Peyer's patch (tissue), 4 donors: ENCODE results near the gene GNB5. TPM values are rescaled to one million over a fixed set of nuclear protein-coding genes. Genes with fewer than 3 reads are reported as not detected.

Experiments used
- DNase-seq, 3 donors: peaks; one replicate each; pipeline ENCODE4 v3.0.0-alpha.2; 2017 to 2019
- H3K27ac ChIP-seq, 4 donors: fragments of 200-600 bp; sonication (generic); one replicate each; pipeline ENCODE4 v1.5.1; 2016 to 2019
- H3K27me3 ChIP-seq, 2 donors: fragments of 200-600 bp; sonication (generic); one replicate each; pipeline ENCODE4 v1.5.1; 2019
- H3K36me3 ChIP-seq, 3 donors: fragments of 200-600 bp; sonication (generic); one replicate each; pipeline ENCODE4 v1.5.1; 2016 to 2019
- H3K4me1 ChIP-seq, 4 donors: fragments of 200-600 bp; sonication (generic); one replicate each; pipeline ENCODE4 v1.5.1; 2016 to 2019
- H3K4me3 ChIP-seq, 4 donors: fragments of 200-600 bp; sonication (generic); 1 replicate in 3 of 4; 2 replicates in 1 of 4; pipeline ENCODE4 v1.5.1; 2016 to 2019; ENCODE audit warnings: mild to moderate bottlenecking in 1 of 4
- H3K9me3 ChIP-seq, 4 donors: fragments of 200-600 bp; sonication (generic); one replicate each; pipeline ENCODE4 v1.5.1; 2016 to 2019; ENCODE audit warnings: mild to moderate bottlenecking in 1 of 4
- POLR2A ChIP-seq, 2 donors: fragments of 450-650 bp; IDR thresholded peaks; one replicate each; pipeline ENCODE4 v1.5.1; 2017; ENCODE audit warnings: antibody characterized with exemption in 2 of 2, mild to moderate bottlenecking in 2 of 2, moderate library complexity in 2 of 2
- total RNA-seq, 4 donors: library from RNA; depleted of rRNA; stranded (reverse); fragments of >200 nt; gene quantifications; one replicate each; pipeline ENCODE4 v1.1.0, GENCODE V29; 2016
- TF ChIP-seq, protein P1 (sequence below), 6 experiments: fragments of 450-650 bp in 4 of 6; fragments of 200-600 bp in 2 of 6; sonication (generic) in 1 of 6; IDR thresholded peaks; one replicate each; pipeline ENCODE4 v1.5.1; 2017 to 2019; ENCODE audit warnings: antibody characterized with exemption in 6 of 6, mild to moderate bottlenecking in 3 of 6, moderate library complexity in 1 of 6

GNB5 gene
- total RNA-seq, 4 donors from 2014 or later = 6.1 to 120 (median 7.6) TPM

DNA sequence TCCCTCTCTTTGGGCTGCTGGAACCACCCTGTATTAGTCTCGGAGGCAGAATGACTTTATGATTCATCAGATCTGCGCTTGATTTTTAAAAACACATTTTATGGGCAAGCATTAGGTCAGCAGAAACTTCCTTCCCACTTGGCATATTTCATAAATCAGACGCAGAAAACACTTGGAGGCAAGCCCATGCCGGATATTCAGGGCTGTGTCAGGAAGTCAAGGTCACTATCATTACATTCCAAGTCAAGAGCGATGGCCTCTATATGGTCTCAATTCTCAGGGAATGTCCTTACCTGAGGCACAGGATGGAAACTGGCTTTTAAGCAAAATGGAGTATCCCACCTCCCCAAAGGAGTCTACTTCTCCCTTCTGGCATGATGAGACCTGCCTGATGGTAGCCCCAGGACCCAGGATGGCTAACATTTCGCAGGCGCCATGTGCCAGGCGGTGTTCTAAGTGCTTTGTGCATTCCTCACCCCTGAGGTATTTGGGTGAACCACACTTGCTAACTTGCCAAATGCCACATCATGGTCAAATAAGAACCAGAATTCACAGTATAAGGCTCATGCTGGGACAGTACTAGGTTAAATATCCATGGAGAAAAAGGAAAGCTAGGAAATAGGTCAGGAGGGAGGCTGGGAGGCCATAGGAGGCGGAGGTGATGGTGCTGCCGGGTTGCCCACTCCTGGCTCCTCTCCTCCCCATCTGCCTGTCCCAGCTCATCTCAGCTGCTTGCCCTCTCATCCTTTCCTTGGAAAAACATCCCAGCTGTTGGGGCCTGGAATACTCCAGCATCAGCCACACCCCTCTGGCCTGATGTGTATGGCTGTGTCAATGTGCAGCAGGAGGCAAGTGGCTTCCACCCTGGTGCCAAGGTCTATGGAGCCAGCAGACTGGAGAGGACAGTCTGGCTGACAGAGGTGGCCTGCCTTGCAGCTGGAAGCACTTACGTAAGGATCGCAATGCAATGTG, 97.4 kb downstream of the GNB5 start:
- H3K4me1 ChIP-seq = peaks cover 0 to 19% (median 0%) of the 10 kb centered on the region in 4 donors
- no peak for DNase-seq
- H3K9me3 ChIP-seq = no peaks in the 10 kb centered on the region
- no peaks in the 10 kb centered on the region for H3K36me3 ChIP-seq
- H3K27me3 ChIP-seq = no peaks in the 10 kb centered on the region
- TF ChIP-seq, protein P1, sequence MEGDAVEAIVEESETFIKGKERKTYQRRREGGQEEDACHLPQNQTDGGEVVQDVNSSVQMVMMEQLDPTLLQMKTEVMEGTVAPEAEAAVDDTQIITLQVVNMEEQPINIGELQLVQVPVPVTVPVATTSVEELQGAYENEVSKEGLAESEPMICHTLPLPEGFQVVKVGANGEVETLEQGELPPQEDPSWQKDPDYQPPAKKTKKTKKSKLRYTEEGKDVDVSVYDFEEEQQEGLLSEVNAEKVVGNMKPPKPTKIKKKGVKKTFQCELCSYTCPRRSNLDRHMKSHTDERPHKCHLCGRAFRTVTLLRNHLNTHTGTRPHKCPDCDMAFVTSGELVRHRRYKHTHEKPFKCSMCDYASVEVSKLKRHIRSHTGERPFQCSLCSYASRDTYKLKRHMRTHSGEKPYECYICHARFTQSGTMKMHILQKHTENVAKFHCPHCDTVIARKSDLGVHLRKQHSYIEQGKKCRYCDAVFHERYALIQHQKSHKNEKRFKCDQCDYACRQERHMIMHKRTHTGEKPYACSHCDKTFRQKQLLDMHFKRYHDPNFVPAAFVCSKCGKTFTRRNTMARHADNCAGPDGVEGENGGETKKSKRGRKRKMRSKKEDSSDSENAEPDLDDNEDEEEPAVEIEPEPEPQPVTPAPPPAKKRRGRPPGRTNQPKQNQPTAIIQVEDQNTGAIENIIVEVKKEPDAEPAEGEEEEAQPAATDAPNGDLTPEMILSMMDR (IDR thresholded peaks at IDR 0.05) = no peak
- TF ChIP-seq POLR2A (IDR thresholded peaks at IDR 0.05) = no peak
- H3K4me3 ChIP-seq = no peak overlapping the region
- no peak overlapping the region for H3K27ac ChIP-seq

GRCh38 chr15:52093167-52093538, 98.0 kb downstream of the GNB5 start:
- H3K27ac ChIP-seq = no peak overlapping the region
- no peak for TF ChIP-seq POLR2A (IDR thresholded peaks at IDR 0.05)
- TF ChIP-seq, protein P1 (IDR thresholded peaks at IDR 0.05) = no peak

DNA sequence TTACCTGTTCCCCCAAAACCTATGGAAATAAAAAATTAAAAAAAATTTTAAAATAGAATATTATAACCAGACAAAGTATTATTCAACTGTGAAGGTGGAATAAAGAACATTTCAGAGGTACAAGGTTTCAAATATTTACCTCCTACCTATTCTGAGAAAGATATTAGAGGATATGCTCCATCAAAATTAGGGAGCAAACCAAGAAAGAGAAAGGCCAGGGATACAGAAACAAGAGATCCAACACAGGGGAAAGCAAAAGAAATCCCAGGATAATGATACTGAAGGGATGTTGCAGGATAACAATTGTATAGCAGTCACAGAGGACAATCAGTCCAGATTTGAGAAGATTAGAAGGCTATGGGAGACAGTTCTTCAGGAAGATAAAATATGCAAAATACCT, 101.0 kb downstream of the GNB5 start:
- DNase-seq = no peak
- H3K36me3 ChIP-seq = no peaks in the 10 kb centered on the region
- no peaks in the 10 kb centered on the region for H3K27me3 ChIP-seq
- no peak overlapping the region for H3K27ac ChIP-seq
- H3K4me3 ChIP-seq = no peak overlapping the region
- TF ChIP-seq, protein P1 (IDR thresholded peaks at IDR 0.05) = no peak
- TF ChIP-seq POLR2A (IDR thresholded peaks at IDR 0.05) = no peak
- peaks cover 0 to 10% (median 0%) of the 10 kb centered on the region in 4 donors for H3K9me3 ChIP-seq
- peaks cover 0 to 17% (median 0%) of the 10 kb centered on the region in 4 donors for H3K4me1 ChIP-seq

More at GRCh38 chr15:52093167-52093538, 98.0 kb downstream of the GNB5 start:
- H3K9me3 ChIP-seq = no peaks in the 10 kb centered on the region
- no peaks in the 10 kb centered on the region for H3K36me3 ChIP-seq
- no peaks in the 10 kb centered on the region for H3K27me3 ChIP-seq
- H3K4me1 ChIP-seq = peaks cover 0 to 19% (median 0%) of the 10 kb centered on the region in 4 donors
- DNase-seq = no peak
- no peak overlapping the region for H3K4me3 ChIP-seq

DNA sequence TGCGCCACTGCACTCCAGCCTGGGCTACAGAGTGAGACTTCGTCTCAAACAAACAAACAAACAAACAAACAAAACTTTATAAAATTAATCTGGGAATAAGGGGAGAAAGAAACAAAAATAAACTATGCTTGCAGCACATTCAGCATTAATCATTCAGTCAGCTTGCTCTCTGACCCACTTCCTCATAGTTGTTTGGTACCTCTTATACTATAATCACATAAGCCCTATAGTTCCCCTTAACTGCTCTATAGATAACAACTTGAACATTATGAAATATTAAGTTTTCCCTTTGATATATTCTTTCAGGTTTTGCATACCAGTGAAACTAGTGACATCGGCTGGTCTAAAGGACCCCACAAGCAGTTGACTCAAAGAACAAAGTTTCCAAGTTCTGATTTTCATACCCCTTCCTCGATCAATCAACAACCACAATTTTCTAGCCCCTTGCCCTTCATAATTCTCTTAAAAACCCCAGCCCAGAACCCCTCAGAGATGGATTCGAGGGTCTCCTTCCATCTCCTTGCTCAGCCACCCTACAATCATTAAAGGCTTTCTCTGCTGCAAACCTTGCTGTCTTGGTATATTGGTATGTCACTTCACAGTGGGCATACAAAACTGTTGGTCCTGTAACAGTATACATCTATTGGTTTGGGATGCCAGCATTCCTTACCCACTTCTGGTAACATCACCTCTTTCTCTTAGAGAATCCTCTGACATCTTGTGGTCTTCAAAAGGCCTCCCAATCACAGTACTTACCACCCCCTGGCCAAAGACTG, 105.0 kb downstream of the GNB5 start:
- H3K27ac ChIP-seq = no peak overlapping the region
- H3K4me1 ChIP-seq = peaks cover 0 to 5% (median 2%) of the 10 kb centered on the region in 4 donors
- H3K36me3 ChIP-seq = no peaks in the 10 kb centered on the region
- no peaks in the 10 kb centered on the region for H3K27me3 ChIP-seq
- H3K4me3 ChIP-seq = no peak overlapping the region
- no peak for DNase-seq
- TF ChIP-seq, protein P1 (IDR thresholded peaks at IDR 0.05) = no peak
- no peak for TF ChIP-seq POLR2A (IDR thresholded peaks at IDR 0.05)
- H3K9me3 ChIP-seq = peaks cover 0 to 10% (median 0%) of the 10 kb centered on the region in 4 donors

- Histone ChIP-seq H3K9me3 (peaks cover 0 to 10% (median 0%) of the 10 kb centered on the region in 4 donors), H3K4me3 (no peak overlapping the region), H3K27ac (no peak overlapping the region), H3K4me1 (peaks cover 0 to 5% (median 2%) of the 10 kb centered on the region in 4 donors), H3K36me3 (no peaks in the 10 kb centered on the region), H3K27me3 (no peaks in the 10 kb centered on the region)
- no peak for TF ChIP-seq POLR2A (IDR thresholded peaks at IDR 0.05)
- TF ChIP-seq, protein P1 (IDR thresholded peaks at IDR 0.05) = no peak
- DNase-seq = no peak
Observed at GRCh38 chr15:52085299-52085698, 105.9 kb downstream of the GNB5 start.
